Activated CD4-positive, alpha-beta T cell treated with anti-CD3 and anti-CD28 coated beads for 1 hour (primary cell): ENCODE measurements around the gene BCAS1.
A peak's percentile ranks its signal among the peaks of the same experiment; 100 is the strongest.

Experiments
- DNase-seq: peaks from one replicate; pipeline ENCODE4 v3.0.0-alpha.2; 2020

BCAS1 gene

GRCh38 chr20:53918949-53919361 is 151.4 kb downstream of the BCAS1 start:
- DNase-seq = no peak

- no peak for DNase-seq
These were observed 152.4 kb downstream of the BCAS1 start for GRCh38 chr20:53918020-53918311.

GRCh38 chr20:53917145-53918019 is 153.0 kb downstream of the BCAS1 start:
- no peak for DNase-seq

GRCh38 chr20:53916173-53916512 is 154.3 kb downstream of the BCAS1 start:
- DNase-seq = no peak

- DNase-seq = peak; percentile 87
These were observed 154.8 kb downstream of the BCAS1 start for GRCh38 chr20:53915446-53916172.

- no peak for DNase-seq
These were observed 155.5 kb downstream of the BCAS1 start for GRCh38 chr20:53914781-53915445.

- DNase-seq = no peak
These were observed 156.2 kb downstream of the BCAS1 start for GRCh38 chr20:53914091-53914780.

- DNase-seq = no peak
These were observed 159.1 kb downstream of the BCAS1 start for GRCh38 chr20:53911301-53911700.

GRCh38 chr20:53910351-53911002 is 159.9 kb downstream of the BCAS1 start:
- DNase-seq = no peak

- DNase-seq = no peak
These were observed 162.2 kb downstream of the BCAS1 start for GRCh38 chr20:53907968-53908751.

- no peak for DNase-seq
These were observed 164.6 kb downstream of the BCAS1 start for GRCh38 chr20:53905820-53906191.

- DNase-seq = no peak
These were observed 165.2 kb downstream of the BCAS1 start for GRCh38 chr20:53905019-53905819.

- no peak for DNase-seq
These were observed 166.1 kb downstream of the BCAS1 start for GRCh38 chr20:53904261-53904660.

GRCh38 chr20:53903652-53903987 is 166.8 kb downstream of the BCAS1 start:
- DNase-seq = no peak

GRCh38 chr20:53902968-53903651 is 167.3 kb downstream of the BCAS1 start:
- no peak for DNase-seq

GRCh38 chr20:53901497-53902096 is 168.8 kb downstream of the BCAS1 start:
- no peak for DNase-seq

- no peak for DNase-seq
These were observed 169.3 kb downstream of the BCAS1 start for GRCh38 chr20:53901064-53901463.

GRCh38 chr20:53900380-53900999 is 169.9 kb downstream of the BCAS1 start:
- DNase-seq = no peak

- DNase-seq = peak; percentile 50
These were observed 170.8 kb downstream of the BCAS1 start for GRCh38 chr20:53899351-53900167.
